Stimulated activated CD8-positive, alpha-beta memory T cell treated with anti-CD3 and anti-CD28 coated beads, Interleukin-7, amount 100 ng/mL, for 4 hours (primary cell): Measurements from ENCODE around the gene PILRA.

Experiments
- DNase-seq, 2 donors: peaks; one replicate each; pipeline ENCODE4 v3.0.0-alpha.2; 2020; ENCODE audit warnings: low read depth in 2 of 2

PILRA gene

DNA sequence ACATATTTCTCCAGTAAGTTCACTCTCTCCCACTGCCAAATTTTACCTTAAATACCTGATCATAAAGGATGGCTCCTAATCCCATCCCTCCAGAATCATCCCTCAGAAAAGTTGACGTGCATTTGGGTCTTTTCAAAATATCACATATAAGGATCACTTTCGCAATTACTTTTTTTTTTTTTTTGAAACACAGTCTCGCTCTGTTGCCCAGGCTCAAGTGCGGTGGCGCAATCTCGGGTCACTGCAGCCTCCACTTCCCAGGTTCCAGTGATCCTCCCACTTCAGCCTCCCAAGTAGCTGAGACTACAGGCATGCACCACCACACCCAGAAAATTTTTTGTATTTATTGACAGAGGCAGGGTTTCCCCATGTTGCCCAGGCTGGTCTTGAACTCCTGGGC is 37.8 kb downstream of the PILRA start:
- DNase-seq: no peak

DNA sequence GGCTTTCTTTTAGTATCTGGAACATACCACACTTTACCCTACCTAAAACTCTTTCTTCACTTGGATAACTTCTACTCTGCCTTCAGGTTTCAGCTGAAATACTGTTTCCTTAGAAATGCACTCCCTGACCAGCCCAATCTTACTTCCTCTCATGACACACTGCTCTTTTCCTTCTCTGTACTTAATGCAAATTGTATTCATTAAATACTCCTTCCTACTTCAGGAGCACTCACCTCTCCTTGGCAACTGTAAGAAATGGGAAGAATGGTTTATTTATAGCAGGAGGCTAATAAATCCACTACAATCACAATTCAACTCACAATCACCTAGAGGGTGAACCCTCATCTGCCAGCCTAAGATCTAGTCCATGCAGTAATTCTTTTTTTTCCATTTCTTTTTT is 40.1 kb downstream of the PILRA start:
- DNase-seq: no peak

DNA sequence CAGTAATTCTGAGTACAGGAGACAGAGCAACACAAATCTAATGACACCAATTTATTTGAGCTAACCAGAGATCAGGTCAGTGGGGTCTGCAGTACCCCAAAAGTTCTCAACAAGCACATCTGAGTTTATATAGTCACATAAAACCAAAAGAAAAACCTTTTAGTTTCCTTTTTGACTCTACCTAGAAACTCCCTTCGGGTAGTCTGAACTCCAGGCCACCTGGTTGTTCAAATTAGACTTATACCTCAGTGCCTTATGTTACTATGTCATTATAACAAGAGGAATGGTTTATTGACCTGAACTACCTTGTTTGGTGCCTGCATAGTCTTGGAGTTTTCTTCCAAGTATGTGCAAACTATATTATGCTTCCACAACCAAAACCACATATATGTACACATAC is 40.6 kb downstream of the PILRA start:
- no peak for DNase-seq

DNA sequence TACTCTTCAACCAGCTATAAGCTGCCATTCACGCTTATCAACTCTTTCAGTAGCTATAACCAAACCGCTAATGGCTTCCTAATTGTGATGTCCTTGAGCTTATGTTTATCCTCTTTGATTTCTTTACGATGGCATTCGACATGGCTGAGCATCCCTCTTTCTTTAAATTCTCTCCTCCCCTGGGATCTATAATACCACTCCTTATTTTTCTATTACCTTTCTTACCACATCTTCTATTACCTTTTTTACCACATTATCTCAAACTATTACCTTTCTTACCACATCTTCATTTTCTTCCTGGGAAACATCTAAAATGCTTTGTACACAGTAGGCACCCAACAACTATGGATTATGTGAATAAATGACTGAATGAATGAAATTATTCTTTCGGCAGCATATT is 42.2 kb downstream of the PILRA start:
- no peak for DNase-seq

DNA sequence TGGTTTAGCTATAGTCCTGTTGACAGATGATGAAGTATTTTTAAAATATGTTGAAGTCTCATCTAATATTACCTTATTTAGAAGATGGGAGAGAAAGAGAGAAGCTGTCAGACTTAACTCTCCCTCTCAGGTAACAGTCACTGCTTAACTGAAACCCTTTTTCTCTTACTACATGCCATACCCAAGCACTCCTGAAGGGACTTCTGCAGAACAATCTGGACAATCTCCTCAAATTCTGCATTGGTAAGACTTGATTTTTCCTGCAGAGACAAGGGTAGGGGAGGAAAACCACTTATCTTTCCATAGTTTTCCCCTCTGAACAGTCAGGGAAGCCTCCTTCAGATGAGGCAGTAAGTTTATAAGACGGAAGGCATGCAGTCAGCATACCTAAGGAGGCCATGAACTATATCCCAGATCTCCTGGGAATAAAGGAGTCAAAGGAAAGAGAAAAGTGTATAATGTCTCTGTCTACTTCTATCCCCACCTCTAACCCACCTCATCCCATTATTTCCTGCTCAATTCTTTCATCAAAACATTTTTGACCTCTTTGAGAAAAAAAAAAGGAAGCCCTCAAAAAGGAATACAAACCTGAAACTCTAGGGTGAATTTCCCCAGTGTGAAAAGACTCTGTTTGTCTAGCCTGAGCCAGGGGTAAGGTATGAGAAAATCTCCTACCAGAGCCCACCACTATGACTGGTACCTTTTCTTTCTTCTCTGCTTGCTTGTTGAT is 45.8 kb downstream of the PILRA start:
- no peak for DNase-seq

DNA sequence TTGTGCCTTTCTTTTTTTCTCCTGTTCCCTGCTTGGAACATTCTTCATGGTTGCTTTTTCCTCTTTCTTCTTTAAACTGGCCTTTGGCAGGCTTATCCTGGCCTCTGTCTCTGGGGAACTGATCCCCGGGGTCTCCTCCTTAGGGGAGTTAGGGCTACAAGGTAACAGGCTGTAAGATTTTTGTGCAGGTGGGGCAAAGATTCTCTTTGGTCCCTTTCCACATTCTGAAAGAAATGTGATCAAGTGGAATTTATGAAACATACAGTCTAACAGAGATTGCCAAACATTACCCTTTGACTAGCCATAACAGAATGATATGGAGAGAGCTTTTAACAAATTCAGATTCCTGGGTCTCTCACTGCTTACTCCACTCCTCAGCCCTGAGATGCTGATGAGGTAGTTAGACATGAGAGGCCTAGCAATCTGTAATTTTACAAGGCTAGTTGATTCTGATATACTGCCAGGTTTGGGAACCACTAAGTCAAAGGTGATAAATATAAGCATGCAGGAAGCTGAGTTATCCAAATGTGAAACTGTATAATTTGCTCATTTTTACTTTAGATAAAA is 46.5 kb downstream of the PILRA start:
- no peak for DNase-seq

DNA sequence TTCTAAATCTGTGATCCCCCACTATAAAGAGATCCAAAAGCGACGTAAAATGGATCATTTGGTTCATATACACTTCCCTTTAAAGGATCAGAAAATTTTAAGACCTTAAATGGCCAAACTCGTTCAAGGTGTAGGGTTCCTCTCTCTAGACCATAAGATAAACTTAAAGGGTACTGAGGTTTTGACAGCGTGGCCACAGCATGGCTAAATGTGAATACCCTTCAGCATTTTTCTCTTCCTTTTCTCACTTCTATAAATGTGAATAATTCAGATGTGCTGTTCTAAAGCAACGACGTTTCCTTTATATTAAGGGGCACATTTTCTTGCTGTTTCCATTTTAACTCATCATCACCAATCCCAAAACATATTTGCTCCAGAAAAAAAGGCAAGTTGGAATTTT is 50.0 kb downstream of the PILRA start:
- DNase-seq: no peak

DNA sequence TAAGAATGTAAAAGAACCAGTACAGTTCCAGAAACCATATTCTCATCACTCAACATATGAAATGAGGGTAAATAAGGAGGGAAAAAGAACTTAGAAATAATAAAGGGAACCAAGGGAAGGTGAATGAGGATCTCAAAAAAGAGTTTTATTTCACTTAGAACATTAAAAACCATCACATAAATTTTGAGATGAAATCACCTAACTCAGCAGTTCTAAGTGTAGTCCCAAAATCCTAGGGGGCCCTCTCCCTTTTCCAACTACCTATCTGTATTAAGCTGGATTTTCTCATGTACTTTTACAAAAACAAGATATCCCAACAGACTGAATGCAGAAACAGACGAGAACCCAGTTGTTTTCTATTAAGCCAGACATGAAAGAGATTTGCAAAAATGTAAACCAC is 52.1 kb downstream of the PILRA start:
- no peak for DNase-seq

DNA sequence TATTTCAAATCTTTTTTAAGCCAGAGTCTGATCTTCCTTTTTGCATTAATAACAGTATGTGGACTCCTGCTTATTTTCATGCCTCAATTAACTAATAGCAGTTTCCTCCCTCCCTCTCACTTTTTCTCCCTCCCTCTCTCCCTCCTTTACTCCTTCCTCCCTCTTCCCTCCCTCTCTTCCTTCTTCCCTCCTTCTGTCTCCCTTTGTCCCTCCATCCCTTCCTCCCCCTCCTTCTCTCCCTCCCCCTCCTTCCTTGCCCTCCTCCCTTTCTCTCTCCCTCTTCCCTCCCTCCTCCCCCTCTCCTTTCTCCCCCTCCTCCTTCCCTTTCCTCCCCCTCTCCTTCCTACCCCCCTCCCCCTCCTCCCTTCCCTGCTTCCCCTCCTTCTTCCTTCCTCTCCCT is 53.2 kb downstream of the PILRA start:
- DNase-seq: no peak

DNA sequence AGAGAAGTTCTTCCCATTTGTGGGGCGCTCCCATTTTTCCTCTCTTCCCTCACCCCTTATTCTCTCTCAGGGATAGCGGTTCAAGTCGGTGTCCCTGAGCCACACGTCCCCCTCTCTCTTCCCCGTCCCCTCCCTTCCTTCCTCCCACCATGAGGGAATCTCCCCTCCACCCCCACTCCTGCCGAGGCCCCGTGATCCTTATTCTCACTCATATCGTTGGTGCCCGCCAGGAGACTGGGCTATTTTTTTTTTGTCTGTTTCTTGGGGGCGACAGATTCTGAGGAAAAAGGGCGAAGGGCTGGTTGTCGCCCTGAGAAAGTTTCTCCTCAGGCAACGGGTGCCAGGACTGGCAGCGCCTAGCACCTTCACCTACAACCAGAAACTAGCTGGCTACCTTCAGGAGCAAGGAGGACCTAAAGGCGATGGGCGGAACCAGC is 54.5 kb downstream of the PILRA start:
- no peak for DNase-seq

DNA sequence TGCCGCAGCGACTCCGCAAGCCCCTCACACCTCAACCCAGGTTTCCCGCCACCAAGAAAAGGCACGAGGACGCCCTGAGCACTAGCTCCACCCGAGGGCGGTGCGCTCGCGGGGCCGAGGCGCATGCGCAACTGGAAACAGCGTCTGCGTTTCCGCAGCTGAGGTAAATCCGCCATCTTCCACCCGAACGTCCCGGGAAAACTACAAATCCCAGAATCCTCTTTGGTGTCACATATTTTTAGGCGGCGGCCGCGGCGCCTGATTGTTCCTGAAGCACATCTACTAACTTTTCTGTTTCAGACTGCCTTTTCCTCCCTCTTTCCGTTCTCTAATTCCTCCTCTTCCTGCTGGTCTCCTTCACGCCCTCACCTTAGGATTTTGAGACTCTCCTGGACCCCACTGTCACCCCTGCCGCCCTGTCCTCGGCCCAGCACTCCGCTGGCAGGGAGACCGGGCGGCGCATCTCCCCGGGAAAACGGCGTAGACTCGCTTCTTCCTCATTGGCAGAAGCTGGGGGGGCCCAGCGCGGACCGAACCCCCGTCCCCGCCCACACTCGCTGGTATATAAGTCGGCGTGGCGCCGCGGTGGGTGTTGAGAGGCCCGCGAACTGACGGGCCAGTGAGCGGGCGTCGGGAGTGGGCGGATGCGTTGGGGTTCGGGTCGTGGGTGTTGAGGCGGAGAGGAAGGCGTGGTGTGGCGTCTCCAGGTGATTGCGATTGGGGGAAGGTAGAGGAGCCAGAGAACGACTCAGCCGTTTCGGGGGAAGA is 55.1 kb downstream of the PILRA start, which contains the start of gene ZCWPW1:
ZCWPW1 (minus strand) TSS at position 505 of the 768 bp plus-strand sequence. CDS start 8,054 bp downstream, outside the sequence.
- peak; percentile 94 to 96 for DNase-seq

DNA sequence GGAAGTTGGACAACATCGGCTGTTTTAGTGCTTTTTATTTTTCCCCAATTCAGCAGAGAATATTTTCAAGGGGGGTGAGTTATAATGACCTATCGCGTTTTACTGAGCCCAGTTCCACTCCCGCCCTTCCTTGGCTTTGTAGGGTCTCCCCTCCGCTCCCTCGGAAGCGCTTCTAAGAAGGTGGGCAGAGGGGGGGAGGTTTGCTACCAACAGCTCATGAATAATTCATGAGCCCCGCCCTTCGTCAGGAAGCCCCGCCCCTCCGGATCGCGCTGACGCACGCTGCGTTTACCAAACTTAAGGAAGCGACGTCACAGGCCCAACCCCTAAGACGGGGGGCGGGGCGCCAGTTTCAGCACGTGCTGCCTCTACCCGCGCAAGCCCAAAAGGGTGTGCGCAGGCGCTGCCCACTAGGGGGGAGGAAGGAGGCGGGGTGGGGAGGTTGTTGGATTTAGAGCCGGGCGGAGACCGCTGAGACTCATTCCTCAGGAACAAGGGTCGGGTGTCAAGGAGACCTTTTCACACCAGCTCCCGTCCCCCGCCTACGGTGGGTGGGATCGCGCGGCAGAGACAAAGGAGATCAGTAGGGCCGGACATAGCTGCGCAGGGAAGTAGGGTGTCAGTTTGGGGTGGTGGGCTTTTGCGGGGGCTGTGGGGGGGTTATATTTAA is 55.8 kb downstream of the PILRA start:
- DNase-seq: peak; percentile 100

DNA sequence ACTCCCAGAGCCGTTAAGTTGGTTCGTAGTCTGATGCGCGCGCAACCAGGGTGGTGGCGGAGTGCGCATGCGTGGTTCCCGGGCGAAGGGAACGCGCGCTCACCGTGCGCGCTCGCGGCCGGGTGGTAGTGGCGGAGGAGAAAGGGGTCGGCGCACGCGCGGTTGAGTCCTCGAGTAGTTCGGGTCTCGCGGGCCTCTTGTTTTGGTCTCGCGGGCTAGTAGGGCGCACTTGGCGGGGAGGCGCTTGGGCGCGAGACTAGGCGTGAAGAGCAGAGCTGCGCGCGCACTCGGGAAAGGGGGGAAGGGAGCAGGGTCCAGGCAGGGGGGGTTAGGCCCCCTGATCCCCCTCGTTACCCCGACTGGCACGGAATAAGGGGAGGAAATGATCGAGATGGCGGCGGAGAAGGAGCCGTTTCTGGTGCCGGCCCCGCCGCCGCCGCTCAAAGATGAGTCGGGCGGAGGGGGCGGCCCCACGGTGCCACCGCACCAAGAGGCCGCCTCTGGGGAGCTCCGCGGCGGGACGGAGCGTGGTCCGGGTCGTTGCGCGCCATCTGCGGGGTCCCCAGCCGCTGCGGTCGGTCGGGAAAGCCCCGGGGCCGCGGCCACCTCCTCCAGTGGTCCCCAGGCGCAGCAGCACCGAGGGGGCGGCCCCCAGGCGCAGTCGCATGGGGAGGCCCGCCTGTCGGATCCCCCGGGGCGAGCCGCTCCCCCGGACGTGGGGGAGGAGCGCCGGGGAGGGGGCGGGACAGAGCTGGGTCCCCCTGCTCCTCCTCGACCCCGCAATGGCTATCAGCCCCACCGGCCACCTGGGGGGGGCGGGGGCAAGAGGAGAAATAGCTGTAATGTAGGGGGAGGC is 56.6 kb downstream of the PILRA start, which contains the start of gene MEPCE:
MEPCE (plus strand) TSS at position 195 of the 856 bp plus-strand sequence; CDS start at position 383, 188 bp downstream.
- peak; percentile 92 to 94 for DNase-seq

DNA sequence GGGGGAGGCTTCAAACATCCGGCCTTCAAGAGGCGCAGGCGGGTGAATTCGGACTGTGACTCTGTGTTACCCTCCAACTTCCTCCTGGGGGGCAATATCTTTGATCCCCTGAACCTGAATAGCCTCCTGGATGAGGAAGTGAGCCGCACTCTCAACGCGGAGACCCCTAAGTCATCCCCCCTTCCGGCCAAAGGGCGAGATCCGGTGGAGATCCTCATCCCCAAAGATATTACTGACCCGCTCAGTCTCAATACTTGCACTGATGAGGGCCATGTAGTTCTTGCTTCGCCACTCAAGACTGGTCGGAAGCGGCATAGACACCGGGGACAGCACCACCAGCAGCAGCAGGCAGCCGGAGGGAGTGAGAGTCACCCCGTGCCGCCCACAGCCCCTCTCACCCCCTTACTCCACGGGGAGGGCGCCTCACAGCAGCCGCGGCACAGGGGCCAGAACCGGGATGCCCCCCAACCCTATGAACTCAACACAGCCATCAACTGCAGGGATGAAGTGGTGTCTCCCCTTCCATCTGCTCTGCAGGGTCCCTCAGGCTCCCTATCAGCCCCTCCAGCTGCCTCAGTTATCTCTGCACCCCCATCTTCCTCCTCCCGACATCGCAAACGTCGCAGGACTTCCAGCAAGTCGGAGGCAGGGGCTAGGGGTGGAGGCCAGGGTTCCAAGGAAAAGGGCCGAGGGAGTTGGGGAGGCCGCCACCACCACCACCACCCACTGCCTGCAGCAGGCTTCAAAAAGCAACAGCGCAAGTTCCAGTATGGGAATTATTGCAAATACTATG is 57.4 kb downstream of the PILRA start:
- DNase-seq: peak in 1 of 2 donors; percentile 41

DNA sequence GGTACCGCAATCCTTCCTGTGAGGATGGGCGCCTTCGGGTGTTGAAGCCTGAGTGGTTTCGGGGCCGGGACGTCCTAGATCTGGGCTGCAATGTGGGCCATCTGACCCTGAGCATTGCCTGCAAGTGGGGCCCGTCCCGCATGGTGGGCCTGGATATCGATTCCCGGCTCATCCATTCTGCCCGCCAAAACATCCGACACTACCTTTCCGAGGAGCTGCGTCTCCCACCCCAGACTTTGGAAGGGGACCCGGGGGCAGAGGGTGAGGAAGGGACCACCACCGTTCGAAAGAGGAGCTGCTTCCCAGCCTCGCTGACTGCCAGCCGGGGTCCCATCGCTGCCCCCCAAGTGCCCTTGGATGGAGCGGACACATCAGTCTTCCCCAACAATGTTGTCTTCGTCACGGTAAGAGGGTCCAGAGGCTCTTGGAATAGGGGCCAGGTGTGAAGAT is 58.0 kb downstream of the PILRA start:
- no peak for DNase-seq

DNA sequence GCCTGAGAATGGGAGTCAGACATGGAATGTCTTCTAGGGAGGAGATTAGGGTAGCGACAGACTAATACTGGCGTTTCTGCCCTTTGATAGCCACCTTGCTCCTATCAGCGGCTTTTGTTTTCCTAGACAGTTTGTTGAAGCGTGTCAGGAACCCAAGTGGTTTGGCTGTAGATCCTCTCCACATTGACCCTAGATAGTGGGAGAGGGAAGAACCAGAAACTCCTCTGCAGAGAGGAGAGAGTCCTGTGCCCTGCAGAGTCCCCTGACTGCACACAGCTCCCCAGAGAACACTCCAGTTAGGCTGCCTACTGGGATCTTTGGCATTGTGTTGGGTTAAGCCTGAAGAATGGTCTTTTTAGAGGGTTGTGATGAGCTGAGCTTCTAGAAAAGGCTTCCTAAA is 58.8 kb downstream of the PILRA start:
- no peak for DNase-seq

DNA sequence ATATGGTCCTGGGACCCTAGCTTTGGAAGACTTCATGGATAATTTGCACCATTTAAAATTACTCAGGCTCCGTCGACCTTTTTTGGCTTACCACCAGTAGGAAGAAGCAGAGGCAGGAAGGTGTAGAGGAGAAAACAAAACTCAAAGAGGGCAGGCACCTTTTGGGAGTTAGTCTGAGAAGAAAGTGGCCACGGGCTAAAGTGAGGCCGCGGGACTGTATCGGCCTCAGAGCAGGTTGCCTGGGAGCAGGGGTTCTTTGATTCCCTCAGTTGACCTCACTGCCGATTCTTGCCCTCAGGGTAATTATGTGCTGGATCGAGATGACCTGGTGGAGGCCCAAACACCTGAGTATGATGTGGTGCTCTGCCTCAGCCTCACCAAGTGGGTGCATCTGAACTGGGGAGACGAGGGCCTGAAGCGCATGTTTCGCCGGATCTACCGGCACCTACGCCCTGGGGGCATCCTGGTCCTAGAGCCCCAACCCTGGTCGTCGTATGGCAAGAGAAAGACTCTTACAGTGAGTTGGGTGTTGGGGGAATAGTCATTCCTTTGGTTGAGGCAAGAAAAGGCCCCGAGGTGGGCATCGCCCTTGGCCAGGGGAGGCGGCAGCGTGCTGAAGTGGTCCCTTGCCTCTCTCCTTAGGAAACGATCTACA is 59.5 kb downstream of the PILRA start:
- no peak for DNase-seq

DNA sequence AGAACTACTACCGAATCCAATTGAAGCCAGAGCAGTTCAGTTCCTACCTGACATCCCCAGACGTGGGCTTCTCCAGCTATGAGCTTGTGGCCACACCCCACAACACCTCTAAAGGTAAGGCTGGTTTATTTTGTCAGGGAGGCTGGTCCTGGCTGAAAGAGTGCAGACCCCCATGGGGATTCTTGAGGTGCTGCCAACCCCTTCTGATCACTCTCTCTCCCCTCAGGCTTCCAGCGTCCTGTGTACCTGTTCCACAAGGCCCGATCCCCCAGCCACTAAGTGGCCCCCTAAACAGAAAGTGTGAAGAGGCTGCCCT is 59.9 kb downstream of the PILRA start:
- DNase-seq: no peak

DNA sequence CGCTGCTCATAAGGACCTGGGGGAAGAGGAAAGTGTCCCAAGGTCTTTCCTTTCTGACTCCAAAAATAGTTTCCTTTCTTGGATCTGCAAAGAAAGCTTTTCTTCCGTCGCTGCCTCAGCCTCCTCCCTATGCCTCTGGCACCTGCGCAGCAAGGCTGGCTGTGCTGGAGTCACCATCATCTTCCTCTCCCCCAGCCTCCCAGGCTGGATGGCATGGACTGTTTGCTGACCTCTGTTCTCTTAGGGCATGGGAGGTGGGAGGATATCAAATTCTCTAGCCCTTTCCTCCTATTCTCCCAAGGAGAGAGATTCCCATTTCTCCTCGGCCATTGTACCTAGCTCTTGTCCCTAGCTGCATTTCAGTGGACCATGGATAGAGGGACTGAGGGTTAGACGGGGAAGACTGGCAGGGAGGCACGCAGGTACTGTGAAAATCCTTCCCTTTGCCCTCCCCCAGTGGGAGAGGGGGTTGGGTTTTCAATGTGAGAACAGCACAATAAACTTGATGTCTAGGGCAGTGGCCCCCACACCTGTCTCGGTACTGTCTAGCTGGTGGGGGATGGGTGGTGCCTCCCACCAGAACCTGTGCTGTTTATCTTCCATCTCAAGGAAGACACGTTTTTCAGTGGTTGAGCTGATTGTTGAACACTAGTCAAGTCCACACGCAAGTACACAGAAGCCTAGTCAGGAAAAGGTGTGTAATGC is 60.5 kb downstream of the PILRA start:
- DNase-seq: no peak
